Measurements from ENCODE around the gene TIMM44. TPM values are rescaled to one million over a fixed set of nuclear protein-coding genes. Genes with fewer than 3 reads are reported as not detected.
A peak's percentile ranks its signal among the peaks of the same experiment; 100 is the strongest.

The TIMM44 gene
- polyA plus RNA-seq, 1 of the 3 experiments (the other 2 are of a cell fraction) = 49.7 TPM

DNA sequence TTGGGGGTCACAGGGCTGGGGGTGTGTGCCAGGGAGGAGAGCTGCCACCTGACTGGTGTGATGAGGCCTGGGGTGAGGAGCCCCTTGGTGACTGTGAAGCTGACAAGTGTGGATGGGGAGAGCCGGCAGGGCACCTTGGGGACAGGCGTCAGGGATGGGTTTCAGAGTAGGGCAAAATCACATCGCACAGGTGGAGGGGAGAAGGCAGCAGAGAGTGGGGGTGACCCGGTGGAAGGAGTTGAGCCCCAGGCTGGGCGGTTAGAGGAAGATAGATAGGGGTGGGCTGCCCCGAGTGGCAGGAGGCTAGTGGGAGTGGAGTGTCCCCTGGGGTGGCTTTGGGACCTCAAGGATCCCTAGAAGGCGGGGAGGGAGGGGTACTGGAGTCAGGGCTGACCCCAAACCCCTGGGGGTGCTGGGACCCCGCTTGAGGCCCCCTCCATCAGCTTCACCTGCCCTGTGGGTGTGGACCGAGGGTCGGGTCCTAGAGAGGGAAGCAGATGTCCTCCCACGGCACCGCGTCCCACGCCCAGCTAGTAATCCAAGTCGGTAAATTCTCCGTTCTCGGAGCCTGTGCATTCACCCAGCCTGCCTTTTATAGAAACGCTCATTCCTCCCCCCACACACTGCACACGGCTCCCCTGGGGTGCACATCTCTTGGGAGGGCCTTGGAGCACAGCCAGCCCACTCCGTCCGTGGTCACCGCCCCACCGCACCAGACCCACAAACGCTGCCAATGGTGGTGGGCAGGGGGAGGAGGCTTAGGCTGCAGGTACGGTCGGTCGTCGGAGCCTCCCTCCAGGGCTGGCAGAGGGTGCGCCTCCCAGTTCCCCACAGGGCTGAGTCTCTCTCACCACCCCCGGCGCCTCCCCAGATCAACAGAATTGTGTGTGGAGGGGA, 19.9 kb downstream of the TIMM44 start:
- Histone ChIP-seq H3K27me3 (ENCODE audit: insufficient read depth) (no peaks in the 10 kb centered on the region), H3K27ac (ENCODE audit: low read depth in 2 of 2, low read length in 1 of 2) (no peak overlapping the region), H2AFZ (ENCODE audit: low read depth) (no peak overlapping the region), H3F3A (replicated peaks; ENCODE audit: insufficient read depth) (peaks cover 15% of the 10 kb centered on the region), H3K9ac (no peak overlapping the region), H3K4me3 (ENCODE audit: low read depth in 2 of 2, low read length in 1 of 2) (no peak overlapping the region), H3K36me3 (replicated peaks in 1 of 2; ENCODE audit: control insufficient read depth in 1 of 2, insufficient read depth in 2 of 2, low read length in 1 of 2) (peaks cover 0 to 23% of the 10 kb centered on the region in 2 experiments), H3K9me3 (no peaks in the 10 kb centered on the region), H3K9me2 (no peaks in the 10 kb centered on the region), H3K79me2 (ENCODE audit: insufficient read depth) (peaks cover 24% of the 10 kb centered on the region; the same call in 1 of the 2 replicates), H4K20me1 (ENCODE audit: insufficient read depth) (peaks cover 33% of the 10 kb centered on the region), H3K4me1 (ENCODE audit: control insufficient read depth in 1 of 2, insufficient read depth in 2 of 2, low read depth in 1 of 2, low read length in 1 of 2) (peaks cover 29 to 57% of the 10 kb centered on the region in 2 experiments), H3K4me2 (peak overlapping the region; percentile 74; the same call in 1 of the 2 replicates)
- ChIA-PET CTCF (interaction anchor here (0.7 to 1.9 kb wide), 11 partner anchors 16 to 235 kb away, joined by 3 to 5 read pairs (median 3); partner anchors contain the start of gene TIMM44), POLR2A (no interaction called here)
- TF ChIP-seq FOXM1 (IDR thresholded peaks at IDR 0.05; ENCODE audit: low read depth) = no peak
- TF ChIP-seq RXRA (IDR thresholded peaks at IDR 0.05; ENCODE audit: borderline replicate concordance, low read depth) = no peak
- WGBS (ENCODE audit: low lambda C conversion rate) = 93% methylated on average over 13 of the region's 31 CpGs
- DNase-seq = no peak

DNA sequence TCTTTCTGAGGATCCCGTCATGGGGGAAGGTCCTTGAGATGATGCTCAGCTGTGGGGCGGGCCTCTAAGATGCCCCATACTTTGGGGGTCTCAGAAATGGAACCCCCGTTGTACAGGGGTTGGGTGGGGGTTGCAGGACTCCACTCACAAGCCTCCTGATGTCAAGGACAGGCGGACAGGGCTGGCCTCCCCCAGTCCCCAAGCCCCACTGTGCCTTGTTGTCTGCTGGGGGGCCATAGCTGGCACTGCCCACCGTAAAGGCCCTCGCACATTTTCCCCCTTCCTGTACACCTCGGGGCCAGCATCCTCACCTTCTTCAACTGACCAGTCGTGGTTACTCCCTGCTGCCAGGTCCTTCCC, 20.6 kb downstream of the TIMM44 start:
- Histone ChIP-seq H4K20me1 (ENCODE audit: insufficient read depth) (peaks cover 33% of the 10 kb centered on the region), H3K27me3 (ENCODE audit: insufficient read depth) (no peaks in the 10 kb centered on the region), H3K36me3 (replicated peaks in 1 of 2; ENCODE audit: control insufficient read depth in 1 of 2, insufficient read depth in 2 of 2, low read length in 1 of 2) (peaks cover 0 to 23% of the 10 kb centered on the region in 2 experiments), H3F3A (replicated peaks; ENCODE audit: insufficient read depth) (peaks cover 8% of the 10 kb centered on the region), H3K79me2 (ENCODE audit: insufficient read depth) (peaks cover 24% of the 10 kb centered on the region; the same call in 1 of the 2 replicates), H3K9me3 (no peaks in the 10 kb centered on the region), H2AFZ (ENCODE audit: low read depth) (no peak overlapping the region), H3K9me2 (no peaks in the 10 kb centered on the region), H3K9ac (no peak overlapping the region), H3K4me2 (no peak overlapping the region), H3K4me1 (ENCODE audit: control insufficient read depth in 1 of 2, insufficient read depth in 2 of 2, low read depth in 1 of 2, low read length in 1 of 2) (peaks cover 22 to 49% of the 10 kb centered on the region in 2 experiments; a peak in 3 of 4 replicates), H3K4me3 (ENCODE audit: low read depth in 2 of 2, low read length in 1 of 2) (no peak overlapping the region), H3K27ac (ENCODE audit: low read depth in 2 of 2, low read length in 1 of 2) (no peak overlapping the region)
- no peak for DNase-seq
- CTCF ChIA-PET = interaction anchor here (0.7 to 1.9 kb wide), 5 partner anchors 18 to 70 kb away, joined by 3 to 5 read pairs (median 3); no protein-coding TSS in a partner anchor
- TF ChIP-seq GATA2 (CRISPR knock-in tag; IDR thresholded peaks at IDR 0.05) (no peak), NRF1 (IDR thresholded peaks at IDR 0.05; ENCODE audit: low read depth, low read length) (no peak), FOXJ3 (CRISPR knock-in tag; IDR thresholded peaks at IDR 0.05) (no peak), SIN3A (IDR thresholded peaks at IDR 0.05; ENCODE audit: borderline replicate concordance, low read depth, low read length) (no peak), YY1 (IDR thresholded peaks at IDR 0.05; ENCODE audit: low read depth) (no peak), RFX5 (IDR thresholded peaks at IDR 0.05; ENCODE audit: low read length) (no peak)
- TF ChIP-seq, protein P1, sequence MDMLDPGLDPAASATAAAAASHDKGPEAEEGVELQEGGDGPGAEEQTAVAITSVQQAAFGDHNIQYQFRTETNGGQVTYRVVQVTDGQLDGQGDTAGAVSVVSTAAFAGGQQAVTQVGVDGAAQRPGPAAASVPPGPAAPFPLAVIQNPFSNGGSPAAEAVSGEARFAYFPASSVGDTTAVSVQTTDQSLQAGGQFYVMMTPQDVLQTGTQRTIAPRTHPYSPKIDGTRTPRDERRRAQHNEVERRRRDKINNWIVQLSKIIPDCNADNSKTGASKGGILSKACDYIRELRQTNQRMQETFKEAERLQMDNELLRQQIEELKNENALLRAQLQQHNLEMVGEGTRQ (IDR thresholded peaks at IDR 0.05; ENCODE audit: borderline replicate concordance, low read depth, low read length) = no peak
- 93% methylated on average over 3 of the region's 8 CpGs for WGBS (ENCODE audit: low lambda C conversion rate)
- POLR2A ChIA-PET = interaction anchor here (1.7 kb wide), 1 partner anchor 20 kb away, joined by 7 read pairs; the partner anchor contains the start of gene TIMM44

Data from SK-N-SH (cell line).